ENCODE measurements around the gene APBA2.

APBA2 gene

GRCh38 chr15:29114221-29115092 is 228.7 kb downstream of the APBA2 start:
- no peak for DNase-seq (ENCODE audit: low read depth in 2 of 2, low spot score in 1 of 2)

GRCh38 chr15:29115093-29115991 is 229.6 kb downstream of the APBA2 start:
- DNase-seq (ENCODE audit: low read depth in 2 of 2, low spot score in 1 of 2): no peak

- DNase-seq (ENCODE audit: low read depth in 2 of 2, low spot score in 1 of 2): no peak
These were observed 231.4 kb downstream of the APBA2 start for GRCh38 chr15:29116970-29117700.

- DNase-seq (ENCODE audit: low read depth in 2 of 2, low spot score in 1 of 2): no peak
These were observed 232.0 kb downstream of the APBA2 start for GRCh38 chr15:29117778-29118177.

GRCh38 chr15:29119847-29120246 is 234.1 kb downstream of the APBA2 start:
- DNase-seq (ENCODE audit: low read depth in 2 of 2, low spot score in 1 of 2): no peak

GRCh38 chr15:29120593-29121368 is 235.0 kb downstream of the APBA2 start:
- DNase-seq (ENCODE audit: low read depth in 2 of 2, low spot score in 1 of 2): no peak

- DNase-seq (ENCODE audit: low read depth in 2 of 2, low spot score in 1 of 2): no peak
These were observed 235.5 kb downstream of the APBA2 start for GRCh38 chr15:29121369-29121656.

GRCh38 chr15:29121907-29122306 is 236.1 kb downstream of the APBA2 start:
- DNase-seq (ENCODE audit: low read depth in 2 of 2, low spot score in 1 of 2): no peak

GRCh38 chr15:29122506-29122905 is 236.7 kb downstream of the APBA2 start:
- no peak for DNase-seq (ENCODE audit: low read depth in 2 of 2, low spot score in 1 of 2)

GRCh38 chr15:29123171-29123570 is 237.4 kb downstream of the APBA2 start:
- no peak for DNase-seq (ENCODE audit: low read depth in 2 of 2, low spot score in 1 of 2)

- DNase-seq (ENCODE audit: low read depth in 2 of 2, low spot score in 1 of 2): no peak
These were observed 238.2 kb downstream of the APBA2 start for GRCh38 chr15:29123991-29124390.

- DNase-seq (ENCODE audit: low read depth in 2 of 2, low spot score in 1 of 2): no peak
These were observed 239.0 kb downstream of the APBA2 start for GRCh38 chr15:29124581-29125381.

GRCh38 chr15:29125382-29126207 is 239.8 kb downstream of the APBA2 start:
- DNase-seq (ENCODE audit: low read depth in 2 of 2, low spot score in 1 of 2): no peak

- no peak for DNase-seq (ENCODE audit: low read depth in 2 of 2, low spot score in 1 of 2)
These were observed 240.4 kb downstream of the APBA2 start for GRCh38 chr15:29126208-29126536.

GRCh38 chr15:29126821-29127461 is 241.2 kb downstream of the APBA2 start:
- no peak for DNase-seq (ENCODE audit: low read depth in 2 of 2, low spot score in 1 of 2)

- DNase-seq (ENCODE audit: low read depth in 2 of 2, low spot score in 1 of 2): no peak
These were observed 242.0 kb downstream of the APBA2 start for GRCh38 chr15:29127506-29128430.

- no peak for DNase-seq (ENCODE audit: low read depth in 2 of 2, low spot score in 1 of 2)
These were observed 242.9 kb downstream of the APBA2 start for GRCh38 chr15:29128671-29129070.

- no peak for DNase-seq (ENCODE audit: low read depth in 2 of 2, low spot score in 1 of 2)
These were observed 243.4 kb downstream of the APBA2 start for GRCh38 chr15:29129221-29129620.
